ENCODE results near the gene PKMYT1. TPM values are rescaled to one million over a fixed set of nuclear protein-coding genes. Genes with fewer than 3 reads are reported as not detected.

The PKMYT1 gene
- total and polyA plus RNA-seq, 7 donors = 0.27 to 3.7 (median 0.84) TPM

DNA sequence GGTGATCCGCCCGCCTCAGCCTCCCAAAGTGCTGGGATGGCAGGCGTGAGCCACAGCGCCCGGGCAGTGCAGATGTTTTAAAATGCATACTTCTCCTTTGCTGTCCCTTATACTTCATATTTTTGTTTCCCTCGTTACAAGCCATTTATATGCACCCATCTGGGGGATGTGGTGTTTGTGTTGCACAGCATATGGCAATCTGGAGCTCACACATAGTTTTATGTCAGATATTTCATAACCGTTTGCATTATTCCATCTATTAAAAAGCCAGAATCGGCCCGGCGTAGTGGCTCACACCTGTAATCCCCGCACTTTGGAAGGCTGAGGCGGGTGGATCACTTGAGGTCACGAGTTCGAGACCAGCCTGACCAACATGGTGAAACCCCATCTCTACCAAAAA is 56.8 kb downstream of the PKMYT1 start:
- Histone ChIP-seq H3K4me3 (no peak overlapping the region), H3K27me3 (ENCODE audit: insufficient read depth in 3 of 3, low read length in 2 of 3) (no peaks in the 10 kb centered on the region), H3K4me1 (peaks cover 6% of the 10 kb centered on the region), H3K27ac (no peak overlapping the region), H3K9me3 (no peaks in the 10 kb centered on the region), H3K36me3 (ENCODE audit: insufficient read depth in 1 of 2, low read depth in 1 of 2) (peaks cover 0 to 38% of the 10 kb centered on the region in 2 donors)
- TF ChIP-seq, protein P1, sequence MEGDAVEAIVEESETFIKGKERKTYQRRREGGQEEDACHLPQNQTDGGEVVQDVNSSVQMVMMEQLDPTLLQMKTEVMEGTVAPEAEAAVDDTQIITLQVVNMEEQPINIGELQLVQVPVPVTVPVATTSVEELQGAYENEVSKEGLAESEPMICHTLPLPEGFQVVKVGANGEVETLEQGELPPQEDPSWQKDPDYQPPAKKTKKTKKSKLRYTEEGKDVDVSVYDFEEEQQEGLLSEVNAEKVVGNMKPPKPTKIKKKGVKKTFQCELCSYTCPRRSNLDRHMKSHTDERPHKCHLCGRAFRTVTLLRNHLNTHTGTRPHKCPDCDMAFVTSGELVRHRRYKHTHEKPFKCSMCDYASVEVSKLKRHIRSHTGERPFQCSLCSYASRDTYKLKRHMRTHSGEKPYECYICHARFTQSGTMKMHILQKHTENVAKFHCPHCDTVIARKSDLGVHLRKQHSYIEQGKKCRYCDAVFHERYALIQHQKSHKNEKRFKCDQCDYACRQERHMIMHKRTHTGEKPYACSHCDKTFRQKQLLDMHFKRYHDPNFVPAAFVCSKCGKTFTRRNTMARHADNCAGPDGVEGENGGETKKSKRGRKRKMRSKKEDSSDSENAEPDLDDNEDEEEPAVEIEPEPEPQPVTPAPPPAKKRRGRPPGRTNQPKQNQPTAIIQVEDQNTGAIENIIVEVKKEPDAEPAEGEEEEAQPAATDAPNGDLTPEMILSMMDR (IDR thresholded peaks at IDR 0.05) = no peak
- intact Hi-C loops (cut with DNase I) = no loop called here
- DNase-seq (no peak), ATAC-seq (no peak)
- 93 to 96% (median 95%) methylated on average over 14 of the region's 14 CpGs for WGBS, 3 donors

Other genes starting within 250 kb of the PKMYT1 start
- 100 to 1,000 TPM; 277 to 413 (median 316) TPM for gene SRRM2, start 227.8 kb downstream of the PKMYT1 start, total RNA-seq
- gene SRRM2, start 227.8 kb downstream of the PKMYT1 start, polyA plus RNA-seq = 100 to 1,000 TPM; 183 to 226 (median 216) TPM
- gene ELOB, start 203.2 kb downstream of the PKMYT1 start, total RNA-seq = 100 to 1,000 TPM; 226 to 317 (median 296) TPM
- 100 to 1,000 TPM; 344 to 660 (median 388) TPM for gene ELOB, start 203.2 kb downstream of the PKMYT1 start, polyA plus RNA-seq
- not detected for gene PRSS33, start 192.9 kb downstream of the PKMYT1 start, total RNA-seq
- not detected for gene PRSS33, start 192.9 kb downstream of the PKMYT1 start, polyA plus RNA-seq
- gene PRSS41, start 182.0 kb downstream of the PKMYT1 start, total RNA-seq = not detected
- gene PRSS41, start 182.0 kb downstream of the PKMYT1 start, polyA plus RNA-seq = not detected
- gene PRSS21, start 163.2 kb downstream of the PKMYT1 start, total RNA-seq = not detected
- under 1 TPM; 0.05 to 0.20 (median 0.10) TPM for gene PRSS21, start 163.2 kb downstream of the PKMYT1 start, polyA plus RNA-seq
- gene ZG16B, start 150.1 kb downstream of the PKMYT1 start, total RNA-seq = not detected
- gene ZG16B, start 150.1 kb downstream of the PKMYT1 start, polyA plus RNA-seq = under 1 TPM in 1 of 3 donors, not detected in 2; 0.62 TPM
- gene PRSS22, start 122.3 kb downstream of the PKMYT1 start, total RNA-seq = under 1 TPM in 1 of 4 donors, not detected in 3; 0.20 TPM
- under 1 TPM in 2 of 3 donors, not detected in 1; 0.07 to 0.13 TPM for gene PRSS22, start 122.3 kb downstream of the PKMYT1 start, polyA plus RNA-seq
- gene FLYWCH2, start 97.2 kb downstream of the PKMYT1 start, total RNA-seq = 10 to 100 TPM; 14.1 to 15.7 (median 15.4) TPM
- 10 to 100 TPM; 26.5 to 39.4 (median 35.5) TPM for gene FLYWCH2, start 97.2 kb downstream of the PKMYT1 start, polyA plus RNA-seq
- gene FLYWCH1, start 68.5 kb downstream of the PKMYT1 start, total RNA-seq = 10 to 100 TPM; 33.0 to 55.5 (median 40.3) TPM
- 10 to 100 TPM; 21.2 to 65.2 (median 24.7) TPM for gene FLYWCH1, start 68.5 kb downstream of the PKMYT1 start, polyA plus RNA-seq
- gene KREMEN2, start 16.2 kb downstream of the PKMYT1 start, total RNA-seq = not detected
- under 1 TPM in 2 of 3 donors, not detected in 1; 0.01 to 0.04 TPM for gene KREMEN2, start 16.2 kb downstream of the PKMYT1 start, polyA plus RNA-seq
- 10 to 100 TPM in 1 of 4 donors, 1 to 10 TPM in 3; 4.6 to 15.9 (median 8.1) TPM for gene PAQR4, start 11.1 kb downstream of the PKMYT1 start, total RNA-seq
- 10 to 100 TPM; 12.3 to 26.1 (median 15.0) TPM for gene PAQR4, start 11.1 kb downstream of the PKMYT1 start, polyA plus RNA-seq
- 1 to 10 TPM in 1 of 4 donors, under 1 TPM in 3; 0.17 to 2.2 (median 0.86) TPM for gene CLDN9, start 32.5 kb upstream of the PKMYT1 start, total RNA-seq
- 1 to 10 TPM in 1 of 3 donors, under 1 TPM in 2; 0.12 to 1.3 (median 0.18) TPM for gene CLDN9, start 32.5 kb upstream of the PKMYT1 start, polyA plus RNA-seq
- not detected for gene CLDN6, start 37.7 kb upstream of the PKMYT1 start, total RNA-seq
- gene CLDN6, start 37.7 kb upstream of the PKMYT1 start, polyA plus RNA-seq = 1 to 10 TPM in 1 of 3 donors, under 1 TPM in 2; 0.05 to 5.5 (median 0.45) TPM
- 100 to 1,000 TPM; 139 to 181 (median 156) TPM for gene TNFRSF12A, start 39.9 kb upstream of the PKMYT1 start, total RNA-seq
- 100 to 1,000 TPM in 2 of 3 donors, 10 to 100 TPM in 1; 69.5 to 889 (median 227) TPM for gene TNFRSF12A, start 39.9 kb upstream of the PKMYT1 start, polyA plus RNA-seq
- gene HCFC1R1, start 43.5 kb upstream of the PKMYT1 start, total RNA-seq = 100 to 1,000 TPM in 2 of 4 donors, 10 to 100 TPM in 2; 65.1 to 258 (median 129) TPM
- 100 to 1,000 TPM; 131 to 233 (median 216) TPM for gene HCFC1R1, start 43.5 kb upstream of the PKMYT1 start, polyA plus RNA-seq
- gene THOC6, start 43.6 kb upstream of the PKMYT1 start, total RNA-seq = 10 to 100 TPM; 17.0 to 34.4 (median 25.8) TPM
- gene THOC6, start 43.6 kb upstream of the PKMYT1 start, polyA plus RNA-seq = 10 to 100 TPM; 26.9 to 72.2 (median 39.8) TPM
- not detected for gene BICDL2, start 56.5 kb upstream of the PKMYT1 start, total RNA-seq
- gene BICDL2, start 56.5 kb upstream of the PKMYT1 start, polyA plus RNA-seq = under 1 TPM in 2 of 3 donors, not detected in 1; 0.01 to 0.18 TPM
- gene MMP25, start 66.1 kb upstream of the PKMYT1 start, total RNA-seq = 1 to 10 TPM in 3 of 4 donors, under 1 TPM in 1; 0.67 to 2.3 (median 1.2) TPM
- 1 to 10 TPM in 1 of 3 donors, under 1 TPM in 2; 0.13 to 1.2 (median 0.23) TPM for gene MMP25, start 66.1 kb upstream of the PKMYT1 start, polyA plus RNA-seq
- gene IL32, start 85.2 kb upstream of the PKMYT1 start, total RNA-seq = 100 to 1,000 TPM in 3 of 4 donors, 10 to 100 TPM in 1; 90.5 to 192 (median 123) TPM
- gene IL32, start 85.2 kb upstream of the PKMYT1 start, polyA plus RNA-seq = 100 to 1,000 TPM; 302 to 749 (median 618) TPM
- under 1 TPM in 1 of 4 donors, not detected in 3; 0.16 TPM for gene ZSCAN10, start 118.8 kb upstream of the PKMYT1 start, total RNA-seq
- gene ZSCAN10, start 118.8 kb upstream of the PKMYT1 start, polyA plus RNA-seq = under 1 TPM in 1 of 3 donors, not detected in 2; 0.07 TPM
- 1 to 10 TPM; 1.8 to 4.1 (median 1.9) TPM for gene ZNF205, start 132.1 kb upstream of the PKMYT1 start, total RNA-seq
- gene ZNF205, start 132.1 kb upstream of the PKMYT1 start, polyA plus RNA-seq = 1 to 10 TPM; 1.9 to 5.4 (median 4.6) TPM
- 10 to 100 TPM in 1 of 4 donors, 1 to 10 TPM in 3; 8.1 to 11.6 (median 9.2) TPM for gene ZNF213, start 154.6 kb upstream of the PKMYT1 start, total RNA-seq
- gene ZNF213, start 154.6 kb upstream of the PKMYT1 start, polyA plus RNA-seq = 10 to 100 TPM in 2 of 3 donors, 1 to 10 TPM in 1; 7.9 to 19.1 (median 18.9) TPM
- not detected for gene OR1F1, start 207.8 kb upstream of the PKMYT1 start, total RNA-seq
- gene OR1F1, start 207.8 kb upstream of the PKMYT1 start, polyA plus RNA-seq = not detected